CD4-positive, alpha-beta T cell treated with Interleukin-1 beta for 1 hour (primary cell): ENCODE data around the gene PSTPIP1.
A peak's percentile ranks its signal among the peaks of the same experiment; 100 is the strongest.

Source experiments
- DNase-seq, 2 donors: peaks; one replicate each; pipeline ENCODE4 v3.0.0-alpha.2; 2020 to 2022

The PSTPIP1 gene

DNA sequence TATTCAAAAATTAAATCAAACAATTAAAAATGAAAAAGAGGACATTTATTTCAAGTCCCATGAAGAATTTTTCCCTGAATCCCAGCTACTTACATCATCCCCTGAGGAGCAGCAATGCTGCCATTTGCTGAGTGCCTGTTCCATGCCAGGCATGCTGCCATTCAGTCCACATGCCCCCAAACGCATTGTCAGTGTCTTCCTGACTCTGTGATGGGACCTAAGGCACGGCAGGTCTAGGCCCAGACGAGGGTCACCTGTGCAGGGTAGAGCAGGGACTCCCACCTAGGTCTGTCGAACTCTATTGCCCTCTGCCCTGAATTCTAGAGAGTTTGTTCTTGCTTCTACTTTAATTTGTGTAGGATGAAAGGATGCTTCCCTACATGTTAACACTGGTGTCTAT, 7.0 kb downstream of the PSTPIP1 start:
- DNase-seq, result no peak

DNA sequence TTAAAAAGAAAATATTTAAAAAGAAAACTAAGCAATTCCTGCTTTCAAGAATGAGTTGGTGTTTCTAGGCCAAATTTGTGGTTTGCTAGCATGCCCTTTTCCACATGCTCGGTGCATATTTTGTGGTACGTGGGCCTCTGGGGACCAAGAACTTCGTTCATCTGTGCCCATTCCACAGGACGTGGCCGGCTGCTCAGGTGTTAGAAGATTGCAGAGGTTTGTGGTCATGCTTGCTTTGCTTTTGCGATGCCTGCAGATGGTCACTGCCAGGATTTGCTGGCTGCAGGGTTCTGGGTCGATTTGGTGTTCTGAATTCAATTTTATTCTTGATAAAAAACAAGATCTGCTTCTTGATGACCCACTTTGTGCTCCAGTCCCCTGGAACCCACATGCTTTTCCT, 7.5 kb downstream of the PSTPIP1 start:
- no peak for DNase-seq

- peak; percentile 69 to 71 for DNase-seq
Measured at GRCh38 chr15:77002954-77003912, 8.3 kb downstream of the PSTPIP1 start.

DNA sequence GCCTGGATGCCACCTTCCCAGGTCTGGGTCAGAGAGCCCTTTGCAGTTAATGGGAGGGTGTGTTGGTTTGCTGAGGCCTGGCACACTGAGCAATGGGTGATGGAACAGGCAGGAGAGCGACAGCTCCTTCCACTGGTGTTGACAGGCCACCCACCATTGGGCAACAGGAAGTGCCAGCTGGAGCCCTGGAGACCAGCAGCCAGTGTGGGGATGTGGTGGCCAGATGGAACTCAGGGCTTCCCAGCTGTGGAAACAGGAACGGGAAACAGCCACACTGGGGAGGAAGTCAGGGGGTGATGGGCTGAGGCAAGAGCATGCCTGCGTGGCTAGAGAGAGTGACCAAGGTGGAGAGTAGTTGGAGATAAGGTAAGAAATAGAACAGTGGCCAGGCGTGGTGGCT, 9.3 kb downstream of the PSTPIP1 start:
- DNase-seq, result peak in 1 of 2 donors; percentile 55

- no peak for DNase-seq
Measured at GRCh38 chr15:77009176-77009575, 14.2 kb downstream of the PSTPIP1 start.

DNA sequence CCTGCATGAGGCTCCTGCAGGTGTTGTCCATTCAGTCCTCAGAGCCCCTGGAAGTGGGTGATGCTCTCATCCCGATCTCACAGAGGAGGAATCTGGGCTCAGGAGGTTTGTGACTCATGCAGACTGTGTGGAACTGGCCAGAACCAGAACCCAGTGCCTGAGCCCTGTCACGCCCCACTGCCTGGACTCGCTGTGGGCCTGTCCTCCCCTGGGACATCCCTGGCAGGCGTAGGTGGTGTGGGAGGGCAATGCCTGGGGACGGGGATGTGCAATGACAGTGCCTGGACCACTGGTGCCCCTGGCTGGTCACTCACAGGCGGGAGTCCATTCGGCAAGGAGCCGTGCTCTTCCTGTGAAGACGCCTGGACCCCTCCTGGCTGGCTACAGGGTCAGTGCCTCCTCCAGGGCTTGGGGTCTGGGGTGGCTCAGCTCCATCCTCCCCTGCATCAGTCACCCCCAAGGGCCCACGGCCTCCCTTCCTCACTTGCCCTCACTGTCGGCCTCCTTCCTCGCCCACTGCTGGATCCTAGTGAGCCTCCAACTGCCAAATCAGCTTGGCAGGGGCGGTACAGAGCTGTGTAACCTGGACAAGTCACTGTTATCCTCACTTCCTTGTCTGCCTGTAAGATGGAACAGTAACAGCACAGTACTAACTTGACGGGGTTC, 14.9 kb downstream of the PSTPIP1 start:
- no peak for DNase-seq

GRCh38 chr15:77010312-77010686, 15.4 kb downstream of the PSTPIP1 start:
- no peak for DNase-seq

DNA sequence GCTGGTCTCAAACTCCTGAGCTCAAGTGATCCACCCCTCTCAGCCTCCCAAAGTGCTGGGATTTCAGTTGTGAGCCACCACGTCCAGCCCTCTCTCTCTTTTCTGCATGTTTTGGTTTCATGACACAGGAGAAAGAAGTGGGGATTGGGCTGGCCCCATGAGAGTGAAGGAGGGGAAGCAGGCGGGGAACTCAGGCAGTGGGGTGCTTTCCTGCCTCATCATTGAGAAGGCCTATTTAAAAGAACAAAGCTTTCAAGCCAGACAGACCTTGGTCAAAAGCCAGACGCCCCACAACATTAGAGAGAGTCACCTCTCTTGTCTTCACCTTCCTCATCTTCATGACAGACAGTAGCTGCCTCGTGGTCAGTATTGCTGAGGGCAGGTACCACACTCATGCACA, 15.9 kb downstream of the PSTPIP1 start:
- DNase-seq, result no peak

- no peak for DNase-seq
Measured at GRCh38 chr15:77012117-77012712, 17.3 kb downstream of the PSTPIP1 start.

- DNase-seq, result peak; percentile 46 to 60
Measured at GRCh38 chr15:77012868-77013267, 17.9 kb downstream of the PSTPIP1 start.

DNA sequence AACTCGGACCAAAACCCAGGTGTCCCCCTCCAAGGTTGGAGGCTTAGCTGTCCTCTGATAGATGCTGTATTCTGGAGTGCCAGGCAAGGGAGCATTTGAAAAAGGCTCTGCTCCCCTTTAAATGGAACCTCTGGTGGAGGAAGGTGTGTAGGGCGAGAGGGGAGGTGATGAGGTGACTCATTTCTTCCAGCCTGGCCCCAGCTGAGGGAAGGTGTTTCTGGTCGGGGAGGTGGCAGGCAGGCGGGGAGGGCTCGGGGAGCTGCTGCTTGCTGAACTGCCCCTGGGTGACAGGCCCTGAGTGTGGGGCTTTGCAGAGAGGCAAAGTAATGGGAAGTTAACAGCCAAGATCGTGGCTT, 18.8 kb downstream of the PSTPIP1 start:
- DNase-seq, result peak; percentile 76 to 79

- DNase-seq, result peak in 1 of 2 donors; percentile 59
Measured at GRCh38 chr15:77014132-77015081, 19.5 kb downstream of the PSTPIP1 start.

- no peak for DNase-seq
Measured at GRCh38 chr15:77015646-77016320, 20.9 kb downstream of the PSTPIP1 start.

DNA sequence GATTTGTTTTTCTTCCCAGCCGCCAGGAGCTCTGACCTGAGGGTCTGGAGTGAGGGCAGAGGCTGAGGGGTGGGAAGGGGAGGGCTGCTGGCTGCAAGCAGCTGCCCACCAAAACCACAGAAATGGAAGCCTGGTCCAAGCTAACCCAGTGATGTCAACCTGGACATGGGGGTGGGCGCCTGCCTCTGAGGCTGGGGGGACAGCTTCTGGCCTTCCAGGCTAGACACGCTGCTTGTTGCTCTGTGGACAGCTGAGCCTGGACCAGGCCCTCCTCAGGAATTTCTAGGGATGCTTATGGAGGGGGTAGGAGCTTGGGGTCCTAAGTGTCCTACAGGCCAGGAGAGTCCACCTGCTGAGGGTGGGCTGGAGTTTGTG, 21.4 kb downstream of the PSTPIP1 start:
- DNase-seq, result no peak

GRCh38 chr15:77017091-77017660, 22.2 kb downstream of the PSTPIP1 start:
- DNase-seq, result no peak

DNA sequence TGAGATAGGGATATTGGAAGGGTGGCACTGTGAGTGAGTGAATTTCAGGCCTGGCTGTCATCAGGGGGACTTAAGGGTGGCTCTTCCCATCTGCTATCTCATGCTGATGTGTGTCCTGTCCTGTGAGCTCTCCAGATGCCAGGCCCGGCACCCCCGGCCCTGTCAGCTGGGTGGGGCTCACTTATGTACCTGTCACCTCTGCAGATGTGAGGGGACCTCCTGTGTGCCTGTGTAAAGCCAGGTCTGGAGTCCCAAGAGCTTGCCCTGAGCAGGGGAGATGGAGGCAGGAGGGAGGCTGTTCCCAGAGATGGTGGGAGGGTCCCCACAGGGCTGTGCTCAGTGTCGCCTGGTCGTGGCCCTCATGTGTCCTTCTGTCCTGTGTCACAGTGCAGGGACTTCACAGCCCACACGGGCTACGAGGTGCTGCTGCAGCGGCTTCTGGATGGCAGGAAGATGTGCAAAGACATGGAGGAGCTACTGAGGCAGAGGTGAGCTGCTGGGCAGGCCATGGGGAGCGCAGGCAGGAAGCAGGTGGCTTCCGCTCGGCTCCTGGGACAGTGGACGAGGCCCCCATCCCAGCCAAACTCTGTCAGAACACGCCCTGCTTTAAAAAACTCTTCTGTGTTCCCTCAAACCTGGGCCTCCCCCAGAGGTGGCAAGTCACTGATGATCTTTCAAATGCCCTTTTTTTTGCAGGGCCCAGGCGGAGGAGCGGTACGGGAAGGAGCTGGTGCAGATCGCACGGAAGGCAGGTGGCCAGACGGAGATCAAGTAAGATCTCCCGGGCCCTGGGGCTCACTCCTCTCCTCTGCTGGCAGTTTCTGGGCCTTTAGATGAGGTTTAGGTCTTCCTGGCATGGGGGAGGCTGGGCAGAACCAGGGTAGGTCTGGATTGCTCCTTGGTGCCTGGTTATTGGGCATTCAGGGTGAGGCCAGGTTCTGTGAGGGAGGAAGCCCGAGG, 23.1 kb downstream of the PSTPIP1 start:
- no peak for DNase-seq

DNA sequence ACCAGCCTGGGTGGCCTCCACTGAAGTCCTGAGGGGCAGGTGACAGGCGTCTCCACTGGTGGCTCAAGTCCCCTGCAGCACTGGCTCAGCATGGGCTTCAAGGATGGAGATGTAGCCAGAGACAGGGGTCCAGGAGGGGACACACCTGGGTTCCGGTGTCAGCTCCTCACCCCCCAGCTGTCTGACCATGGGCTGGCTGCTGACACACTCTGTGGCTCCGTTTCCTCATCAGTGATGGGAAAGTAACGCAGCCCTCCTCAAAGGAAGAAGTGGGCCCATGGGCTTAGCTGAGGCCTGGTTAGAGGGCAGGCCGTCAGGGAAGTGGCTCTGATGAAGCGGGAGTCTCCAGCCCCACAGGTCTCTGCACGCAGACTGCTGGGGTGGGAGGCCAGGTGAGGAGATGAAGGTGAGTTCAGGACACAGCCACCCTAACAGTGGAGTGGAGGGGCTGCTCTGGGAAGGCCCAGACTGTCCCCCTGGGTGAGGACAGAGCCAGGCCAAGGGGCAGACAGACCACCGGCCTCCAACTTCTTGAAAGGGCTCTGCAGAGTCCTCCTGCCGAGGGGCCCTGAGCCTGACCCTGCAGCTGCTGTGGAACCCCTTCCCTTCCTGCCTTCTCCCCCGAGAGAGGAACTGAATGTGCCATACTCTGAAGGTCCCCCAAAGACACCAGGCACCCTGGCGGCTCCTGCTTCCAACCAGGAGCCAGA, 24.0 kb downstream of the PSTPIP1 start:
- DNase-seq, result no peak

DNA sequence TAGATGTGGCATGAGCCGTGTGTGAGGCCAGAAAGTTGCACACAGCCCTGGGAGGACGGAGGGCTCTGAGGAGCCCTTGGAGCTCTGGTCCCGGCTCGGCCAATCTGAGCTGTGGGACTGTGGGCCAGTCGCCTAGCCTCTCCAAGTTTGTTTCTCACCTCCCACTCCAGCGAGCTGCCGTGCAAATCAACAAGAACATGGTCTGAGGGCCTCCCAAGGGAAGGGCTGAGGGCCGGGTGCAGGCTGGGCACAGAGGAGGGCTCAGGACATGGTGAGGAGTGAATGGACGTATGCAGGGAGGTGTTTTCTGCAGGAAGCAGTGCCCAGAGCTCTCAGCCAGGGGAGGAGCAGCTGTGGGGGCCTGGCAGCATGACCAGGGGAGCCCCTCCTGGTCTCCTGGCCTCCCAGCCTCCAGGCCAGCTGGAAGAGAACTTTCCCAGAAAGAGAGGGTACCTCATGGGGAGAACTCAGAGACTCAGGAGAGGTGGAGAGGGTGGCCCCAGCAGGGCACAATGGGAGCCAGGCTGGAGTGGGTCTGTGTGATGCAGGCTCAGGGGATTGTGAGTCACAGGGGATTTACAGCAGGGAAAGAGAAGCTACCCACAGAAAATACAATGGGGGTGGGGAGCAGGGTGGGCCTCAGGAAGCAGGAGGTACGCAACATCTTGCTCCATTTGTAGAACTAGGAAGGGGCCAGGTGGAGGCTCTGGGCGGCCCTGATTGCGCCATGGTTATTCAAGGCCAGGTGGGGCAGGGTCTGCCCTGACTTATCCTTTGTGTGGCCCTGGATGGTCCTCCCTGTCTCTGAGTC, 24.8 kb downstream of the PSTPIP1 start:
- DNase-seq, result no peak
